ENCODE data around the gene MMD. TPM values are rescaled to one million over a fixed set of nuclear protein-coding genes. Genes with fewer than 3 reads are reported as not detected.

MMD gene
- total RNA-seq, 1 experiment from 2014 or later, result 40.8 TPM

DNA sequence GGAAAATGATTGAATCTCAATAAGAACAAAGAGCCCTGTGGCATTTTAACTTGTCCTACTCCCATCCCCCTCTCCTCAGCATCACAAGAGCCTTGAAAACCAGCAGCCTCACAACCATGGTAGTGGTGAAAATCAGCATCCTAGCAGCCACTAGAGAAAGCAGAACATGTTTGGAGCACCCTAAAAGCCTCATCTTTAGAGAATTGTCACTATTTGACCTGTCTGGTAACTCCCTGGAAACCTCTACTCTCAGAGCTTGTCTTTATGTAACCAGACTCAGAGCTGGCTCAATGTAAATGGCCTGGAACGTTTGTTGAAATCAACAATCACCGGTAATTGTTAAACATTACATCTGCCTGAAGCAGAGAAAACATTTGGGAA is 70.8 kb downstream of the MMD start:
- peaks cover 13% of the 10 kb centered on the region for H3K9me3 Mint-ChIP-seq
- no peaks in the 10 kb centered on the region for H3K27me3 Mint-ChIP-seq (ENCODE audit: low read depth)
- peaks cover 3% of the 10 kb centered on the region for H3K36me3 Mint-ChIP-seq
- DNase-seq (ENCODE audit: low spot score) (no peak), ATAC-seq (peak; percentile 88)
- H3K4me3 Mint-ChIP-seq, result no peak overlapping the region
- peaks cover 33% of the 10 kb centered on the region for H3K4me1 Mint-ChIP-seq
- ChIA-PET CTCF (no interaction called here), POLR2A (no interaction called here)
- peak overlapping the region; percentile 77 for H3K27ac Mint-ChIP-seq
- TF ChIP-seq ZNF423 (CRISPR knock-in tag; IDR thresholded peaks at IDR 0.05) (0 out of 2 replicates have a peak, but pooled peaks have one; percentile 19), ELF4 (CRISPR knock-in tag; IDR thresholded peaks at IDR 0.05; ENCODE audit: low read depth) (no peak)
- TF ChIP-seq, protein P1, sequence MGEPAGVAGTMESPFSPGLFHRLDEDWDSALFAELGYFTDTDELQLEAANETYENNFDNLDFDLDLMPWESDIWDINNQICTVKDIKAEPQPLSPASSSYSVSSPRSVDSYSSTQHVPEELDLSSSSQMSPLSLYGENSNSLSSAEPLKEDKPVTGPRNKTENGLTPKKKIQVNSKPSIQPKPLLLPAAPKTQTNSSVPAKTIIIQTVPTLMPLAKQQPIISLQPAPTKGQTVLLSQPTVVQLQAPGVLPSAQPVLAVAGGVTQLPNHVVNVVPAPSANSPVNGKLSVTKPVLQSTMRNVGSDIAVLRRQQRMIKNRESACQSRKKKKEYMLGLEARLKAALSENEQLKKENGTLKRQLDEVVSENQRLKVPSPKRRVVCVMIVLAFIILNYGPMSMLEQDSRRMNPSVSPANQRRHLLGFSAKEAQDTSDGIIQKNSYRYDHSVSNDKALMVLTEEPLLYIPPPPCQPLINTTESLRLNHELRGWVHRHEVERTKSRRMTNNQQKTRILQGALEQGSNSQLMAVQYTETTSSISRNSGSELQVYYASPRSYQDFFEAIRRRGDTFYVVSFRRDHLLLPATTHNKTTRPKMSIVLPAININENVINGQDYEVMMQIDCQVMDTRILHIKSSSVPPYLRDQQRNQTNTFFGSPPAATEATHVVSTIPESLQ (CRISPR knock-in tag; IDR thresholded peaks at IDR 0.05), result no peak

DNA sequence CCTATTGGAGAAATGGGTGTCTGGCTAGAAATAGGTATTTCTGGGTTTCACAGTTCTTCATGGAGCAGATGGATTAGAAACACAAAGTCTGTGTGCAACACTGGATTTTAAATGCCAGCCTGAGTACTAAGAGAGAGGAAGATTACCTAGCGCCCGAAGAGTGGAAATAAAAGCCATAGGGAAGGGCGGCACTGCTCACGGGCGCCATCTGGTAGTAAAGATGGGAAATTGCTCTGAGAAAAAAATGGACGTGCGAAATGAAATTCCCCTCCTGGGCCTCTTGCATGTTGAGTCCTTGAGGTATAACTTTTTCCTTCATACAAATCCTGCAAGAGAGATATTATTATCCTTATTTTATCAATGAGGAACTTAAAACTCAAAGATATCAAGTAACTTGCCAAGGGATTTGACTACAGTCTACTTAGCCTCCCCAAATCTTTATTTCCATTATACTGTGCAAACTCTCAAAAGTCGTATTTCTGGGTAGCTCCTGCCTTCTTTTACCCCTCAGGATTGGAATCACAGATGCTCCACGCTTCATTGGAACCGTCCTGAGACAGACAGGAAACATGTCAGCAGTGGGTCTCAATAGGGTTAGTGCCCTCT is 72.8 kb downstream of the MMD start:
- POLR2A ChIA-PET, result no interaction called here
- Mint-ChIP-seq H3K36me3 (peaks cover 7% of the 10 kb centered on the region), H3K27me3 (ENCODE audit: low read depth) (no peaks in the 10 kb centered on the region), H3K4me3 (no peak overlapping the region), H3K4me1 (peaks cover 33% of the 10 kb centered on the region), H3K9me3 (peaks cover 17% of the 10 kb centered on the region), H3K27ac (no peak overlapping the region; the same call in 1 of the 2 replicates)
- DNase-seq (ENCODE audit: low spot score) (peak; percentile 31), ATAC-seq (peak; percentile 64)
- TF ChIP-seq, protein P2, sequence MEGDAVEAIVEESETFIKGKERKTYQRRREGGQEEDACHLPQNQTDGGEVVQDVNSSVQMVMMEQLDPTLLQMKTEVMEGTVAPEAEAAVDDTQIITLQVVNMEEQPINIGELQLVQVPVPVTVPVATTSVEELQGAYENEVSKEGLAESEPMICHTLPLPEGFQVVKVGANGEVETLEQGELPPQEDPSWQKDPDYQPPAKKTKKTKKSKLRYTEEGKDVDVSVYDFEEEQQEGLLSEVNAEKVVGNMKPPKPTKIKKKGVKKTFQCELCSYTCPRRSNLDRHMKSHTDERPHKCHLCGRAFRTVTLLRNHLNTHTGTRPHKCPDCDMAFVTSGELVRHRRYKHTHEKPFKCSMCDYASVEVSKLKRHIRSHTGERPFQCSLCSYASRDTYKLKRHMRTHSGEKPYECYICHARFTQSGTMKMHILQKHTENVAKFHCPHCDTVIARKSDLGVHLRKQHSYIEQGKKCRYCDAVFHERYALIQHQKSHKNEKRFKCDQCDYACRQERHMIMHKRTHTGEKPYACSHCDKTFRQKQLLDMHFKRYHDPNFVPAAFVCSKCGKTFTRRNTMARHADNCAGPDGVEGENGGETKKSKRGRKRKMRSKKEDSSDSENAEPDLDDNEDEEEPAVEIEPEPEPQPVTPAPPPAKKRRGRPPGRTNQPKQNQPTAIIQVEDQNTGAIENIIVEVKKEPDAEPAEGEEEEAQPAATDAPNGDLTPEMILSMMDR (IDR thresholded peaks at IDR 0.05), result peak; percentile 66; the same call in 1 of the 2 replicates
- TF ChIP-seq ZNF121 (CRISPR knock-in tag; IDR thresholded peaks at IDR 0.05), result no peak
- CTCF ChIA-PET, result interaction anchor here (0.7 to 3.4 kb wide), 14 partner anchors 8 to 356 kb away, joined by 3 to 18 read pairs (median 4); partner anchors contain the start of gene HLF

DNA sequence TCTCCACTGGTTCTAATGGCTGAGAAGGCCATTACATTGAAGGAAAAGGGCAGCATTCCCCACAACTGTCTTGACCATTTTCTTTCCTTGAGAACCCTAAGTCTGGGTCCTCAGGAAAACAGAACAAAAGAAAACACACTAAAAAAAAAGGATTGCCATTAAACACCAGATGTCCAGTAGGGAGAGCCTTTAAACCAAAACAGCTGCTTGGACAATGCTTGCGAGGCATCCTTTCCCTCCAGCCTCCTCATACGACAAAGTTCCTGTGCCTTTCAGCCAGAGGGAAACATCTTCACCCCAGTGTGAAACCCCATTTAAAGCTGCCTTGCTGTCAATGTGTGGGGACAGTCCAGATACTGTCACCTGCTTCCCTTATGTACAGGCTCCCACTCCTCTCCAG is 74.3 kb downstream of the MMD start:
- ChIA-PET POLR2A (no interaction called here), CTCF (interaction anchor here (0.7 to 3.4 kb wide), 5 partner anchors 10 to 167 kb away, joined by 3 to 18 read pairs (median 7); no protein-coding TSS in a partner anchor)

DNA sequence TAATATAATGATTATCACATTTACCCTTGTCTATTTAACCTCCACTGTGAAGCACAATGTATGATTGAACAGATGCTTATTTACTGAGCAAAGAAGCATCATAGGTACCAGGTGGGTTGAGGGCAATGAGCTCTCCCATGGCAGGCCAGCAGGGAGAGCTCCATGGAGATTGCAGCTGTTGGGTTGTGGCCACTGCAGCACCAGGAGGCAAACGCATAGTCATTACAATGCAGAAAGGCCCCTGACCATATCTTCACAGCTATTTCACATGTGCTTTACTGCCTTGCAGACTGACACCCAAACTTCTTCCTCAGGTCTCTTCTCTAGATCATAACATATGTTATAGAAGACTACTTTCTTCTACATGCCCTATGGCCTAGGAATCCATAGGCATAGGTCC is 75.0 kb downstream of the MMD start:
- DNase-seq (ENCODE audit: low spot score) (no peak), ATAC-seq (no peak)
- no peak overlapping the region for H3K4me3 Mint-ChIP-seq
- peaks cover 13% of the 10 kb centered on the region for H3K9me3 Mint-ChIP-seq
- H3K36me3 Mint-ChIP-seq, result peaks cover 7% of the 10 kb centered on the region
- H3K4me1 Mint-ChIP-seq, result peaks cover 32% of the 10 kb centered on the region
- POLR2A ChIA-PET, result no interaction called here
- H3K27ac Mint-ChIP-seq, result no peak overlapping the region
- no peaks in the 10 kb centered on the region for H3K27me3 Mint-ChIP-seq (ENCODE audit: low read depth)
- TF ChIP-seq NFATC4 (CRISPR knock-in tag; IDR thresholded peaks at IDR 0.05) (no peak), MYBL2 (CRISPR knock-in tag; IDR thresholded peaks at IDR 0.05) (no peak)
- CTCF ChIA-PET, result interaction anchor here (1.8 to 2.7 kb wide), 2 partner anchors 10 to 51 kb away, joined by 5 to 14 read pairs; no protein-coding TSS in a partner anchor

More for the DNA sequence above, 74.3 kb downstream of the MMD start:
- DNase-seq (ENCODE audit: low spot score) (no peak), ATAC-seq (no peak)
- no peak overlapping the region for H3K4me3 Mint-ChIP-seq
- peaks cover 7% of the 10 kb centered on the region for H3K36me3 Mint-ChIP-seq
- no peak overlapping the region for H3K27ac Mint-ChIP-seq
- TF ChIP-seq, protein P3, sequence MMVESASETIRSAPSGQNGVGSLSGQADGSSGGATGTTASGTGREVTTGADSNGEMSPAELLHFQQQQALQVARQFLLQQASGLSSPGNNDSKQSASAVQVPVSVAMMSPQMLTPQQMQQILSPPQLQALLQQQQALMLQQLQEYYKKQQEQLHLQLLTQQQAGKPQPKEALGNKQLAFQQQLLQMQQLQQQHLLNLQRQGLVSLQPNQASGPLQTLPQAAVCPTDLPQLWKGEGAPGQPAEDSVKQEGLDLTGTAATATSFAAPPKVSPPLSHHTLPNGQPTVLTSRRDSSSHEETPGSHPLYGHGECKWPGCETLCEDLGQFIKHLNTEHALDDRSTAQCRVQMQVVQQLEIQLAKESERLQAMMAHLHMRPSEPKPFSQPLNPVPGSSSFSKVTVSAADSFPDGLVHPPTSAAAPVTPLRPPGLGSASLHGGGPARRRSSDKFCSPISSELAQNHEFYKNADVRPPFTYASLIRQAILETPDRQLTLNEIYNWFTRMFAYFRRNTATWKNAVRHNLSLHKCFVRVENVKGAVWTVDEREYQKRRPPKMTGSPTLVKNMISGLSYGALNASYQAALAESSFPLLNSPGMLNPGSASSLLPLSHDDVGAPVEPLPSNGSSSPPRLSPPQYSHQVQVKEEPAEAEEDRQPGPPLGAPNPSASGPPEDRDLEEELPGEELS (CRISPR knock-in tag; IDR thresholded peaks at IDR 0.05), result no peak
- TF ChIP-seq RELA (CRISPR knock-in tag; IDR thresholded peaks at IDR 0.05; ENCODE audit: borderline replicate concordance), result no peak
- TF ChIP-seq ESRRA (CRISPR knock-in tag; IDR thresholded peaks at IDR 0.05; ENCODE audit: borderline replicate concordance), result no peak
- no peaks in the 10 kb centered on the region for H3K27me3 Mint-ChIP-seq (ENCODE audit: low read depth)
- H3K4me1 Mint-ChIP-seq, result peaks cover 33% of the 10 kb centered on the region
- H3K9me3 Mint-ChIP-seq, result peaks cover 15% of the 10 kb centered on the region
